SK-N-MC (cell line): Measurements from ENCODE around the gene PRICKLE1.

Experiments
- DNase-seq: peaks from one replicate; pipeline ENCODE4 v3.0.0-alpha.2; 2011; ENCODE audit warnings: low read depth, low spot score
- H3K27ac ChIP-seq: fragments of 200-600 bp; sonication (generic); 2 replicates; pipeline ENCODE4 v1.5.1; 2016; ENCODE audit warnings: mixed run types
- H3K36me3 ChIP-seq: fragments of 200-600 bp; sonication (generic); 2 replicates; pipeline ENCODE4 v1.6.1; 2017; ENCODE audit warnings: antibody characterized with exemption, low read length, mixed read lengths; ENCODE audit not compliant: insufficient read depth
- H3K4me3 ChIP-seq: fragments of 200-600 bp; sonication (generic); 2 replicates; pipeline ENCODE4 v1.5.1; 2016
- H3K9ac ChIP-seq: fragments of 200-600 bp; sonication (generic); 2 replicates; pipeline ENCODE4 v1.8.0; 2017; ENCODE audit warnings: mixed run types, mixed read lengths; ENCODE audit not compliant: insufficient read length
- H3K9me3 ChIP-seq: fragments of 200-600 bp; sonication (generic); 2 replicates; pipeline ENCODE4 v1.6.1; 2017; ENCODE audit warnings: low read depth, mild to moderate bottlenecking, antibody characterized with exemption, low read length, moderate library complexity, mixed read lengths
- EZH2 ChIP-seq: fragments of 200-600 bp; sonication (generic); IDR thresholded peaks from one replicate; pipeline ENCODE4 v1.6.1; 2017; ENCODE audit warnings: antibody characterized with exemption
- FOXP2 ChIP-seq: optimal IDR thresholded peaks from 2 replicates; pipeline ENCODE3; 2011; ENCODE audit warnings: mild to moderate bottlenecking, moderate library complexity; ENCODE audit not compliant: insufficient read depth; ENCODE audit errors: extremely low read length, control extremely low read depth
- POLR2AphosphoS5 ChIP-seq: IDR thresholded peaks from 2 replicates; pipeline ENCODE4 v1.6.1; 2012; ENCODE audit warnings: mild to moderate bottlenecking, low read depth, low read length, borderline replicate concordance

Gene PRICKLE1

GRCh38 chr12:42585841-42586216, 3.7 kb downstream of the PRICKLE1 start:
- H3K9ac ChIP-seq = no peak overlapping the region
- no peaks in the 10 kb centered on the region for H3K36me3 ChIP-seq
- no peaks in the 10 kb centered on the region for H3K9me3 ChIP-seq
- H3K4me3 ChIP-seq = no peak overlapping the region
- no peak for TF ChIP-seq FOXP2
- no peak for TF ChIP-seq EZH2
- no peak for TF ChIP-seq POLR2AphosphoS5
- DNase-seq = no peak
- H3K27ac ChIP-seq = no peak overlapping the region

- H3K4me3 ChIP-seq = no peak overlapping the region
- no peaks in the 10 kb centered on the region for H3K36me3 ChIP-seq
- no peak overlapping the region for H3K27ac ChIP-seq
- no peaks in the 10 kb centered on the region for H3K9me3 ChIP-seq
- TF ChIP-seq POLR2AphosphoS5 (no peak), EZH2 (no peak), FOXP2 (no peak)
- DNase-seq = no peak
- no peak overlapping the region for H3K9ac ChIP-seq
These were observed 4.2 kb downstream of the PRICKLE1 start for GRCh38 chr12:42585154-42585840.

GRCh38 chr12:42584651-42585111, 4.9 kb downstream of the PRICKLE1 start:
- H3K9me3 ChIP-seq = no peaks in the 10 kb centered on the region
- no peak overlapping the region for H3K27ac ChIP-seq
- no peak overlapping the region for H3K9ac ChIP-seq
- no peaks in the 10 kb centered on the region for H3K36me3 ChIP-seq
- no peak overlapping the region for H3K4me3 ChIP-seq
- TF ChIP-seq FOXP2 (no peak), EZH2 (no peak), POLR2AphosphoS5 (no peak)
- no peak for DNase-seq

- TF ChIP-seq EZH2 (no peak), FOXP2 (no peak), POLR2AphosphoS5 (no peak)
- H3K4me3 ChIP-seq = no peak overlapping the region
- no peak overlapping the region for H3K27ac ChIP-seq
- no peaks in the 10 kb centered on the region for H3K36me3 ChIP-seq
- H3K9me3 ChIP-seq = no peaks in the 10 kb centered on the region
- H3K9ac ChIP-seq = no peak overlapping the region
- no peak for DNase-seq
These were observed 6.5 kb downstream of the PRICKLE1 start for GRCh38 chr12:42583016-42583415.

- no peak for DNase-seq
- H3K9ac ChIP-seq = no peak overlapping the region
- no peaks in the 10 kb centered on the region for H3K36me3 ChIP-seq
- TF ChIP-seq FOXP2 (no peak), POLR2AphosphoS5 (no peak), EZH2 (no peak)
- H3K9me3 ChIP-seq = no peaks in the 10 kb centered on the region
- H3K27ac ChIP-seq = no peak overlapping the region
- H3K4me3 ChIP-seq = no peak overlapping the region
These were observed 7.0 kb downstream of the PRICKLE1 start for GRCh38 chr12:42582498-42582897.

GRCh38 chr12:42582050-42582449, 7.5 kb downstream of the PRICKLE1 start:
- no peaks in the 10 kb centered on the region for H3K36me3 ChIP-seq
- TF ChIP-seq POLR2AphosphoS5 = no peak
- TF ChIP-seq EZH2 = no peak
- TF ChIP-seq FOXP2 = no peak
- no peak for DNase-seq
- H3K27ac ChIP-seq = no peak overlapping the region
- no peaks in the 10 kb centered on the region for H3K9me3 ChIP-seq
- no peak overlapping the region for H3K9ac ChIP-seq
- no peak overlapping the region for H3K4me3 ChIP-seq

- Histone ChIP-seq H3K9me3 (no peaks in the 10 kb centered on the region), H3K36me3 (no peaks in the 10 kb centered on the region), H3K9ac (no peak overlapping the region), H3K4me3 (no peak overlapping the region), H3K27ac (no peak overlapping the region)
- no peak for TF ChIP-seq FOXP2
- no peak for TF ChIP-seq EZH2
- no peak for TF ChIP-seq POLR2AphosphoS5
- no peak for DNase-seq
These were observed 13.2 kb downstream of the PRICKLE1 start for GRCh38 chr12:42576374-42576773.

- no peak for DNase-seq
- no peak overlapping the region for H3K9ac ChIP-seq
- no peak overlapping the region for H3K4me3 ChIP-seq
- no peak for TF ChIP-seq EZH2
- H3K36me3 ChIP-seq = no peaks in the 10 kb centered on the region
- H3K9me3 ChIP-seq = no peaks in the 10 kb centered on the region
- H3K27ac ChIP-seq = no peak overlapping the region
These were observed 13.8 kb downstream of the PRICKLE1 start for GRCh38 chr12:42575717-42576116.

- H3K9ac ChIP-seq = no peak overlapping the region
- no peaks in the 10 kb centered on the region for H3K9me3 ChIP-seq
- H3K27ac ChIP-seq = no peak overlapping the region
- TF ChIP-seq EZH2 = no peak
- TF ChIP-seq FOXP2 = no peak
- TF ChIP-seq POLR2AphosphoS5 = no peak
- DNase-seq = no peak
- H3K4me3 ChIP-seq = no peak overlapping the region
- no peaks in the 10 kb centered on the region for H3K36me3 ChIP-seq
These were observed 14.7 kb downstream of the PRICKLE1 start for GRCh38 chr12:42574851-42575266.
